ENCODE data around the gene ATAD3A.

The ATAD3A gene

DNA sequence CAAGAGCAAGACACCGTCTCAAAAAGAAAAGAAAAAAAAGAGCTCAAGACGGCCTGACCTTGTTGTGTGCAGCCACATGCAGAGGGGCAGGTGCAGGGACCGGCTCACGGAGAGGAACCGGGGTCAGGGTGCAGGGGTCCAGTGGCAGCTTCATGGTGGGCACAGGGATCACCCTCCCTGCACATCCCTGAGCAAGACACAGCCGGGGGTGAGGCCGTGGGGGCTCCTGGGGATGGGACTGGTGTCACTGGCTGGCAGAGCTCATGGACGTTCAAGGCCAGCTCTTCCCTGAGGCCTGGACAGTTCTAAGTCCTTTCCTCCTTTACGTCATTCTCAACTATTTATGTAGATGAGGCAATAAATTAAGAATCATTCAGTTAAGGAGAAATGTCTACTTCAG, 35.0 kb downstream of the ATAD3A start:
- H3K4me3 ChIP-seq (ENCODE audit: low read length): no peak overlapping the region
- no peak for DNase-seq (ENCODE audit: low read depth)
- TF ChIP-seq, protein P1, sequence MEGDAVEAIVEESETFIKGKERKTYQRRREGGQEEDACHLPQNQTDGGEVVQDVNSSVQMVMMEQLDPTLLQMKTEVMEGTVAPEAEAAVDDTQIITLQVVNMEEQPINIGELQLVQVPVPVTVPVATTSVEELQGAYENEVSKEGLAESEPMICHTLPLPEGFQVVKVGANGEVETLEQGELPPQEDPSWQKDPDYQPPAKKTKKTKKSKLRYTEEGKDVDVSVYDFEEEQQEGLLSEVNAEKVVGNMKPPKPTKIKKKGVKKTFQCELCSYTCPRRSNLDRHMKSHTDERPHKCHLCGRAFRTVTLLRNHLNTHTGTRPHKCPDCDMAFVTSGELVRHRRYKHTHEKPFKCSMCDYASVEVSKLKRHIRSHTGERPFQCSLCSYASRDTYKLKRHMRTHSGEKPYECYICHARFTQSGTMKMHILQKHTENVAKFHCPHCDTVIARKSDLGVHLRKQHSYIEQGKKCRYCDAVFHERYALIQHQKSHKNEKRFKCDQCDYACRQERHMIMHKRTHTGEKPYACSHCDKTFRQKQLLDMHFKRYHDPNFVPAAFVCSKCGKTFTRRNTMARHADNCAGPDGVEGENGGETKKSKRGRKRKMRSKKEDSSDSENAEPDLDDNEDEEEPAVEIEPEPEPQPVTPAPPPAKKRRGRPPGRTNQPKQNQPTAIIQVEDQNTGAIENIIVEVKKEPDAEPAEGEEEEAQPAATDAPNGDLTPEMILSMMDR (conservative IDR thresholded peaks at IDR 0.05; ENCODE audit: low read depth, low read length): no peak

DNA sequence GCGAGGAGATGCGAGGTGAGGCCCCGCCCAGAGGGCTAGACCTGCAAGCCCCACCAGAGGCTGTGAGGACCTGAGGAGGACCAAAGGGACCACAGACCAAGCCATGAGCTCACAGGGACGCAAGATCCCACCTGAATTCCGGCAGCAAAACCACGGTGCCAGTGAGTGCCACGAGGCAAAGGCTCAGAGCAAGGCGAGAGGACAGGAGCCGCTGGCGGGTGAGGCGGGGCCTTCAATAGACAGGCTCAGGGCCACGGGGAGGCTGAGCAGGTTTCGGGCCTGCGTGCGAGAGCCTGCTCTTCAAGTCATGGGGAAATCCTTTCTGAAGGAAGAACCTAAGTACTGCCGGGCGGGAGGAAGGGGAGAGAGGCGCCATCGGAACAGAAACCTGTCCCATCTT, 35.5 kb downstream of the ATAD3A start:
- DNase-seq (ENCODE audit: low read depth): no peak
- TF ChIP-seq, protein P1 (conservative IDR thresholded peaks at IDR 0.05; ENCODE audit: low read depth, low read length): no peak
- no peak overlapping the region for H3K4me3 ChIP-seq (ENCODE audit: low read length)

DNA sequence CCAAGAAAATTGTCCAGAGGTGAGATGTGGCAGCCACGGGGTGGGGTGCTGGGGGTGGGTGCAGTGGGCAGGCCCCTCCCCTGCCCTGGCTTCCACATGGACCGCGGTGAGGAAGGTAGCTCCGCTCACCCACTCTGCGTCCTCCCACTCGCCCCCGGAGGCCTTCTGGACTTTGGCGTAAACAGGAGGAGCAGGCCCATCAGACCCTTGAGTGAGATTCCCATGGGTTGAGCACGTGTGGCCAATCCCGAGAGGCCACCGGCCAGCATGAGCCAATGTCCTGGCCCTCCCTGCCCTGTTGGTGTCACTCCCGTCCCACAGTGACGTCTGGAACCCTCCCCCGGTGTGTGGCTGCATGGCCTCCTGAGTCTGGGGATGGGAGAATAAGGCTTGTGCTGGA, 36.6 kb downstream of the ATAD3A start:
- TF ChIP-seq, protein P1 (conservative IDR thresholded peaks at IDR 0.05; ENCODE audit: low read depth, low read length): no peak
- DNase-seq (ENCODE audit: low read depth): no peak
- no peak overlapping the region for H3K4me3 ChIP-seq (ENCODE audit: low read length)

DNA sequence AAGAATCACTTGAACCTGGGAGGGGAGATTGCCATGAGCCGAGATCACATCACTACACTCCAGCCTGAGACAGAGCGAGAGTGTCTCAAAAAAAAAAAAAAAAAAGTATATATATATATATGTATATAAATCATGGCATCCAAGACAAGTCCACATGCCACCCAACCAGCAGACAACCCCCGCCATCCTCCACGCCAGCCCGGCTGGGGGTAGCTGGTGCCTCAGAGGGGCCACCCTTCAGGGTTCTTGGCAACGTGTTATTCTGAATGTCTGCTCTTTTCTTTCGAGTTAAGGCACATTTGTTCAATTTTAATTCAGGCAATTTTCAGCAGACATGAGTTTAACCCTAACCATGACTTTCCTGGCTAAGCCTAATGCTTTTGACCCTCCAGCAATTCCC, 38.1 kb downstream of the ATAD3A start:
- TF ChIP-seq, protein P1 (conservative IDR thresholded peaks at IDR 0.05; ENCODE audit: low read depth, low read length): no peak
- DNase-seq (ENCODE audit: low read depth): no peak
- H3K4me3 ChIP-seq (ENCODE audit: low read length): no peak overlapping the region

DNA sequence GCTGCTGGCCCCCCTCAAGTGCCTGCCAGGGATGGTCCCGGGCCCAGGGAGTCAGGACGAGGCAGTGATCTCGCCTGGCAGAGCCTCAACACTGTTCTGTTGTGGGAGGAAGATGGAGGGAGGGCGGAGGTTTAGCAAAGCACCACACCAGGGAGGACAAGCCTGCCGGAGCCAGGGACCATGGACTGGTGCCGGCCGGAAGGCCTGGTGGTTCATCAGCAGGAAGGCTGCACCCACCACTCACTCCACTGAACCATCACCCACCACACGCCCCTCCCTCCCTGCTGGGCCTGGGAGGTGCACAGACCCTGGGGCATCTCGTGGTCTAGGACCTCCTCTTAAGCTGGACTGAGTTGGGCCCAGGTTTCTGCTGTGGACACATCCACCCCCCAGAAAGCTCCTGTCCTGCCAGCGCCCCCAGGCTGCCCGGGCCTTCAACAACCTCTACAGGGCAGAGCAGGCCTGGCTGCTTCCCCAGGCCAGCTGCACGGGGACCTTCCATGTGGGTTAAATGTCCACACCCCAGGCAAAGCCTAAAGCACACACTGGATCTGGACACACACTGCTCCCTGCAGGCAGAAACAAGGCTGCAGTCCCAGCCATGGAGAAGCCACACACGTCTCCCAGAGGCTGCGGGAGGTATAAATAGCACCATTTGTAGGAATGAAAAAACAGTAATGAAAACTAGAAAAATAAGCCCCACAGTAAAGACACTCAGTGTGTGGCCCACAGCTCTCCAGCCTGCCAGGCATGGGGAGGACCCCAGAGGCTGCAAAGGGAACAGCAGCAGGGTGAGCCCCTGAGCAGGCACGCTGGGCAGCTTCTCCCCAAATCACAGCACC, 38.9 kb downstream of the ATAD3A start:
- DNase-seq (ENCODE audit: low read depth): no peak
- TF ChIP-seq, protein P1 (conservative IDR thresholded peaks at IDR 0.05; ENCODE audit: low read depth, low read length): peak; percentile 56
- H3K4me3 ChIP-seq (ENCODE audit: low read length): no peak overlapping the region

DNA sequence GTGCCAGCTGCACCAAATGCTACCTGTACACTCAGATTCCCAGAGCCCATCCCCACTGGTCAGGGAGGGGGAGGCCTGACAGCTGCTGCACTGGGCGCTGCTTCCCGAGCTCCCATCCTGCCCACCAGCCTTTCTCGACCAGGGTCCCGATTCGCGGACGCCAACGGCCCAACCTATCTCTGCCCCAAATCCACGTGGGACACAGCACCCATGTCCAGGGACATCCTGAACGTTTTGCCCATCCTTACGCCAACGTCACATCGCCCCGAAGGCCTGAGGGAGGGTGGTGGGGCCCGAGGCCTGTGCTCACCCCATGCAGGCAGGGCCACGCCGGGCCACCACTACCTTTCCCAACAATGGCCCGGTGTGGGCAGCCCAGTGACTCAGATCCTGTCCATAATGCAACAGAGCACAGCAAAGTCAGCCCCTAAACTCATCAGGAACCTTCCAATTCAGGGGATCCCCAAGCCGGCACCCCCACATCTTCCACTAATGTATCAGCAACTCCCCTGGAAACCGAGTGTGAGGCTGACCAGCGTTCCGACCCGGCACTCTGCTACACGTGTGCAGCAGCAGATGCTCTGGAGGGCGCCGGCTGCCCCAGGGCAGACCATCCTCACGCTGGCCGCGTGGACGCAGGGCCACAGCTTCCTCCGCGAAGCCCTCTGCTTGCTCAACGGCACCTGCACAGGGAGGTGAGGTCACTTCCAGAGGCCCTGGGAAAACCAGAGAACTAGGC, 39.7 kb downstream of the ATAD3A start:
- H3K4me3 ChIP-seq (ENCODE audit: low read length): no peak overlapping the region
- TF ChIP-seq, protein P1 (conservative IDR thresholded peaks at IDR 0.05; ENCODE audit: low read depth, low read length): no peak
- no peak for DNase-seq (ENCODE audit: low read depth)
